Hematopoietic multipotent progenitor cell treated with erythropoietin and hydrocortisone succinate and interleukin-3 and kit ligand, for 17 days (in vitro differentiated cells): ENCODE data around the gene LSM10.

Experiments
- DNase-seq: peaks from one replicate; pipeline ENCODE4 v3.0.0-alpha.2; 2015; ENCODE audit warnings: low spot score

Gene LSM10

DNA sequence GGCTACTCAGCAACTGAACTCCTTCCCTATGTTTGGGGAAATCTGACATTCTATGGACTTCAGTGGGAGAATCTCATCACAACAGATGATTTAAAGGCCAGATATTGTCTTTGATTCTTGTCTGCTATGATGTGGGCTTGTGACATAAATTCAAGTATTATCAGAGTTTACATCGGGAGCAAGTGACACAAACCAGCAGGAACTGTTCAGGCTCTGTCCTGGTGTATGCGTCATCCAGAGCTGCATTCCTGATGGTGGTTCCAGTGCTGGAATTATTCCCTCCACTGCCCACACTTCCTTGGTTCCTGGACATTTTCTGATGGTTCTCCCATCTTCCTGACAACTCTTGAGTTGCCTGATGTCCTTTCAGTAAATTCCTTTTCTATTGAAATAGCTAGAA lies 10.8 kb upstream of the LSM10 start:
- no peak for DNase-seq

DNA sequence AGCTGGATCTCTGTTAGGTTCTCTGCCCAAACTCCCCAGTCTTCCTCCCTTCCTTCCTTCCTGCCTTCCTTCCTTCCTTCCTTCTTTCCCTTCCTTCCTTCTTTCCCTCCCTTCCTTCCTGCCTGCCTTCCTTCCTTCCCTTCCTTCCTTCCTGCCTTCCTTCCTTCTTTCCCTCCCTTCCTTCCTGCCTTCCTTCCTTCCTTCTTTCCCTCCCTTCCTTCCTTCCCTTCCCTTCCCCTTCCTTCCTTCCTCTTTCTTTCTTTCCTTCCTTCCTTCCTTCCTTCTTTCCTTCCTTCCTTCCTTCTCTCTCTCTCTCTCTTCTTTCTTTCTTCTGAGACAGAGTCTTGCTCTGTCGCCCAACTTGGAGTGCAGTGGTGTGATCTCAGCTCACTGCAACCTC lies 8.7 kb upstream of the LSM10 start:
- no peak for DNase-seq

DNA sequence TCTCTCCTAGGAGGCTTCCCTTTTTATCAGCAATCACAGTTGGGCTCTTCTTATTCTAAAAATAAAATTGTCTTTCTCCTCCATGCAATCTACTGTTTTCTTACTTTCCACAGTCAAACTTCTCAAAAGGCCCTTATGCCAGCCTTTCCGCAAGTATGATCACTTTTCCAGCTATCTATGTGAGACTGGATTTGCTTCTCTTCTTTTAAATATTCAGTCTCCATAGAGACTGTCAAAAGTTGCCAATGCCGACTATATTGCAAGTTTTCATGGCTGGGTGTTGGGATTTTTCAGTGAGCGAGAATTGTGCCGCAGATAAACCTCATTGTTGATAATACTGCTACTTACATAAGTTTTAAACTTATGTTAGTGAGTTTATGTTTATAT lies 4.8 kb upstream of the LSM10 start:
- no peak for DNase-seq

DNA sequence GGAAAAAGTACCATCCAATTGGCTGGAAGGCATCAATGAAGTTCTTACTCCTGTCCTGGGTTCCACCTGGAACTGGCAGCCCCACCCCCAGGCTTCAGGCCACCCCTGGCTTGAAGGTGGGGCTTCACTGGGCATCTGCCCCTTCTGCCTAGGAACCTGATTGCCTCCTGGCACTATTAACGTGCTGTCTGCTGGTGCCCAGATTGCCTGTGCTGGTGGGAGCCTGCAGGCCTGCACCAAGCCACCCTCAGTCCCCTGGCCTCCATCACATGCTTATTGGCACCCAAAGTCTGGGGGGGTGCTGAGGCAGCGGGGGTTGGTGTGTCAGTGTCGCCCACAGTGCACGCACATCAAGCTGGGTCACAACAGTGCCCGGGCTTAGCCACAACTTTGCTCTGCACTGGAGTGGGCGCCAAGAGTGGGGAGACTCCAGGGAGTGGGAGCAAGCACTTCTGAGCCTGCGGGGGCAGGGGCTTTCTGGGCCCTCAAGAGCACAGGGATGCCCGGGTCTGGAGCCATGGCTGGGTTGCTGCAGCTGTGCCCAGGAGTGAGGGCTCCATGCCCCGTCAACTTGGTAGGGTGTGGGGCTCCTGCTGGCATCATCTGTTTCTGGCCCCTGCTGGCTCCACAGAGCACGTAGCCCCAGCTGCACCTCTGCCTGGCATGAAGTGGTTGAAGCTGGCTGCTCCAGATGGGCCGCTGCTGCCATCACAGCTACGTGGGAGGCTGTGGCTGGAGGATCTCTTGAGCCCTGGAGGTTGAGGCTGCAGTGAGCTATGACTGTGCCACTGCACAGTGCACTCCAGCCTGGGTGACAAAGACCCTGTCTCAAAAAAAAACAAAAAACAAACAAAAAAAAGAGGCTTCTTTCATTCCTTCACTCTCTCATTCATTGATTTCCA lies 4.1 kb upstream of the LSM10 start:
- DNase-seq = no peak

DNA sequence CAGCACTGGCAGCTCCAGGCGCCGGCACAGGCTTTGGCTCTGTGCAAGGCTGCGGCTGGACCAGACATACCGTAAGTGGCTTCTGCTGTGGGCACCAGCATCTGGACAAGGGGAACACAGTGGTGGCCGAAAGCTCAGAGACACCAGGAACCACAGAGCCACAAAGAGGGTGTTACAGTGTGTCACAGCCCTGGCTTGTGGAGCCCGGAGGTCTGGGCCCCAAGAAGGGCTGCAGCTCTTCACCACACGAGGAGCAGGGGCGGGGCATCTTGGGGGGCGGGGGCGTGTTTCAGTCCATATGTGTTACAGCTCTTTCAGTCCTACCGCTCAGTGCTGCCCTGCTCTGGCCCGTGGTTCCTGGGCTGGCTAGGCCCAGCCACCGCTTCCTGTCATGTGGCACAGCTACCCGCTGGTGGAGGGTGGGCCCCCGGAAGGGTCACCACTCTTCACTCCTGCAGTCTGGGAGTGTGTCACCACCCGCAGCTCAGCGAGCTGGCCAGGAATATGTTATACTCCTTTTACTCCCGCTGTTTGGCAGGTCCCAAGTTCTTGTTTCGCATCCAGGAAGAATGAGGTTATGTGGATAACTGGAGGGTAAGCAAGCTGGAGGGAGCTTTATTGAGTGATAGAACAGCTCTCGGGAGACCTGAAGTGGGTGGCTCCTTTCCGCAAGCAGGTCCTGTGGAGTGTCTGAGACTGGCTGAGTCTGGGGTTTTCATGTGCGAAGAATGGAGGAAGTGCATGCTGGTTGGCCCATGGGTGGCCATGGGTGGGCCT lies 3.3 kb upstream of the LSM10 start:
- DNase-seq = peak; percentile 47

DNA sequence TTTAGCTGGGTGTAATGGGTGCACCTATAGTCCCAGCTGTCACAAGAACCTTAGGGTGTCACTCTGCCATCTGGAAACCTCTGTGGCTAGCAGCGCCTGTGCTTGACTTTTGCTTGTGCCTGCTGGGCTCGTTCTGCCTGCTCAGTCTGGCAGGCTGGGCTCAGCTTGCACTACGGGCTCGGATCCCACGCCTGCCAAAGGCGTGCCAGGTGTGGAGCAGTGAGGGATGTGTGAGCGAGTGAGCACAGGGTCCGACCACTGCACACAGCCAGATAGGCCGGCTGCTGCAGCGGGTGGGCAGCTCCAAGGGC lies 2.8 kb upstream of the LSM10 start:
- DNase-seq = no peak

DNA sequence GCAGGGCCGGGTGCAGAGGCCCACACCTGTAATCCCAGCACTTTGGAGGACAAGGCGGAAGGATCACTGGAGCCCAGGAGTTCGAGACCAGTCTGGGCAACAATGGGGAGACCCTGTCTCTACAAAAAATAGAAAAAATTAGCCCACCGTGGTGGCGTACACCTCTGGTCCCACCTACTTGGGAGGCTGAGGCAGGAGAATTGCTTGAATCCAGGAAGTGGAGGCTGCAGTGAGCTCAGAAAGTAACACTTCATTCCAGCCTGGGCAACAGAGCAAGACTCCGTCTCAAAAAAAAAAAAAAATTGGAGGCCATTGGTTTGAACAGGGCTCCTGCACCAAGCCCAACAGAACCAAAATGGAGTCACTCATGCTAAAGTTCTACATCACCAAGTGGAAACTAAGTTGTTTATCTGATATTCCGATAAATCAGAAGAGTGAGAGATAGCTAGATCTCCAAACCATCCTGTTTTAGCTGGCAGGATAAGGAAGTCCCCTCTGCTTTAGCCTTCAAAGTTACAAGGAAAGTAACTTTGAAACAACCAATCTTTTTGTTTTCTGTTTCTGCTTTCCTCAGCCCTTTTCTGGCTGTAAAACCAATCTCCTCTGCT lies 766 bp upstream of the LSM10 start:
- no peak for DNase-seq

DNA sequence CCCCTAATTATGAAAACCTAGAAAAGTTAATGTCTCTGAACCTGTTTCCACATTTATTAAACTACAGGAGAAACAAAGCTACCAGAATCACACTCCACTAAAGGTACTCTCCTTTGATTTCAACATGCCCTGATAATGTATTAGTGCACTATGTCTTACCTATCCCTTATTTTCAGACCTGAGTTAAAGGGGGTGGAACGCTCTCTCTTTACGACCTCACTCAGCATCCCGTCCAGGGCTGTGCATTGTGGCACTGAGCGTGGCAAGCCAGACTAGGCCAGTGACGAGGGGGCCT lies 678 bp downstream of the LSM10 start:
- DNase-seq = no peak

DNA sequence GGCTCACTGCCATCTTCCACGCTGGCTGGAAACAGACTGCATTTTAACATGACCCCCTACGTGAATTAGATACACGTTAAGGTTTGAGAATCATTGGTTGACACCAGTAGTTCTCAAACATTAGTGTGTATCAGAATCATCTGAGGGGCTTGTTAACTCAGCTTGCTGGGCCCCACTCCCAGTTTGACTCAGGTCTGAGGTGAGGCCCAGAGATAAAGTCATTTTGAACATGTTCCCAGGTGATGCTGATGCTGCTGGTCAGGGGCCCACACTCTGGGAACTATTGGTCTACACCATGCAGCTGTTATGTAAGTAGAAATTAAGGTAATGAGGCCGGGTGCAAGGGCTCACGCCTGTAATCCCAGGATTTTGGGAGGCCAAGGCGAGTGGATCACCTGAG lies 1.3 kb downstream of the LSM10 start:
- DNase-seq = no peak

DNA sequence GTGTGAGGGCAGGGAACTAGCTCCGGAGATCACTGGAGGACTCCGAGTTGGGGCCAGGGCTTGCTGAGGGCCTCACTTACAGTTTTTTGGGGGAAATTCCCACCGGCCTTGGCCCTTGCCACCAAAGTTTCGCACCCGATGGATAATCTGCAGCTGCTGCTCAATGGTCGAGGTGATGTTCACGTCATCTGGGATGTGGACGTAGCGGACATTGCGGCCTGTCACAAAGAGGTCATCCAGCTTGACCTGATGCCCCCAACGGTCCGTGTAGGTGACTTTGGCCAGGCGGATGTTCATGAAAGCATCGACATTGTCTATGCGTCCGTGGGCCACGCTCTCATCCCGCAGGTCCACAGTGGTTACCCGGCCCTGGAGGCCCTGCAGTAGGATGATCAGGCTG lies 4.0 kb downstream of the LSM10 start:
- DNase-seq = no peak

DNA sequence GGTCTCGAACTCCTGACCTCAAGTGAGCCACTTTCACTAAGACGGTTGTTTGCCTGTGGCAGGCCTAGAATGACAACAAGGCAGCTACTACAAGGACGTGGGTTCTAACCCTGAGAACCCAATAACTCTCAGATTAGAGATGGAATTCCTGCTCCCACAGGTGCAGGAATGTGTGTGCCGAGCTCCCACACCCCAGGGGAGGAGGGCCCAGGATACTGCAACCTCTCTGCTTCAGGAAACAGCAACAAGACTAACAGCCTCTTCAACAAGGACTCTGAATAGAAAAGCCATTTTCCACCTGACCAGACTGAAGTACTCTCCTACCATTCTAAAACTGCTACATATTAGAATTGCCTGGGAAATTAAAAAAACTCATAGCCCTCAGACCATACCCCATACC lies 4.9 kb downstream of the LSM10 start:
- no peak for DNase-seq

DNA sequence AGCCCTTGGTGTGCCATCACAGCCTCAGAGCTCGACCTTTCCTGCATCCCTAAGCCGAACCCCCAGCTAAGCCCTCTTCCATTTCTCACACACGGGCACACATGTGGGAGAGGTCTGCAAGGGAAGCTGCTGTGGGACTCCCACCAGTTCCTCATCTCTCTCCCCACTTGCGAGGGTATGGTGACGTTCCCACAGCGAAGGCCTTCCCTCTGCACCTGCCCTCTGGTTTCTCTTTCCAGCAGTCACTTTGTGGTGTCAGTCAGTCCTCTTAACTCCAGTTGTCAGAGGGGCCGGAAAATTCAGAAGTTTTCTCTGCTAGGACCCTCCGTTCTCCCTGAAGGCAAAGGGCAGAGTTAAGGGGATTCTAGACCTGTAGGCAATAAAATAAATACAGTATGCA lies 6.4 kb downstream of the LSM10 start:
- no peak for DNase-seq

DNA sequence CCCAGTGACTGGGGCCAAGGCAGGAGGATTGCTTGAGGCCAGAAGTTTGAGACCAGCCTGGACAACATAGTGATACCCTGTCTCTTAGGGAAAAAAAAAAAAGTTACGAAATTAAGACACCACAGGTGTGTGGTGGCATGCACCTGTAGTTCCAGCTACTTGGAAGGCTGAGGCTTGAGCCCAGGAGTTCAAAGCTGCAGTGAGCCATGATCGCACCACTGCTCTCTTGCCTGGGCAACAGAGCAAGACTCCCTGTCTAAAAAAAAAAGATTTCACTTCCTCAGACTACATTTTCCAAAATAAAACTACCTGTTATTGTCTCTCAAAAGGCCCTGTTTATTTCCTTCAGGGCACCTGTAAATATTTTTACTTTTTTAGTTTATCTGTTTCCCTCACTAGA lies 7.3 kb downstream of the LSM10 start:
- no peak for DNase-seq

DNA sequence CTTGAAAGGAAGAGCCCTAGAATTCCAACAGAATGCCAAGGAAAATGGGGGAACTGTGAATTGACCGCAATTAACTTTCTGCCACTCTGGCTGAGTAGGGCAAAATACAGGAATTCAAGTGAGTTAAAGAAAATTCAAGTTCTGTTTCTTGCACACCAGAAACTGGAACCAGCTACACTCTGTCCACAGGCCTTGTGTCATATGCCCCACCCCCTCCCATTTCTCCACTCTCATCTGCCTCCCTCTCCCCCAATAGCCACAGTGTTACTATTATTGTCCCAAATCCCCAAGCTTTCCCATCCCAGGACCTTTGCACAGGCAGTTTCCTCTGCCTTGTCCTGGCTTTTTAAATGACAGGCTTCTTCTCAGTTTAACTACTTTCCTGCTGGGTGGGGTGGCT lies 7.7 kb downstream of the LSM10 start:
- no peak for DNase-seq

DNA sequence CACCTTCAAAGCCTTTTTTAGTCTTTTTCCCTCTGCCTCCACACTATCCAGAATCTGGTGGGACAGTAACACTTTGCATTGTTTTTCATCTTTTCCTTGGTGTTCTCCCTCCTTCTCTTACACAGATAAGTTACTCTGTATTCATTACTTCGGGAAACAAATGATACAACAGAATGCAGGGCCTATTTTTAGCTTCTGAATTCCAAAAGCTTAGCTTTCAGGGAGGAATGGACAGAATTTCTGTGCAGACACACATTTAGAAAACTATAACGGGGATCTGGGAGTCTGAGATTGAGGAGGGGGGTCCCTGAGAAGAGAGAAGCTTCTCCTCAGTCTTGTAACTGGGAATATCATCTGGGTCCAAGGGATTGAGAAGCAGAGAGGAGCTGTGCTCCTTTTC lies 8.4 kb downstream of the LSM10 start:
- DNase-seq = no peak

DNA sequence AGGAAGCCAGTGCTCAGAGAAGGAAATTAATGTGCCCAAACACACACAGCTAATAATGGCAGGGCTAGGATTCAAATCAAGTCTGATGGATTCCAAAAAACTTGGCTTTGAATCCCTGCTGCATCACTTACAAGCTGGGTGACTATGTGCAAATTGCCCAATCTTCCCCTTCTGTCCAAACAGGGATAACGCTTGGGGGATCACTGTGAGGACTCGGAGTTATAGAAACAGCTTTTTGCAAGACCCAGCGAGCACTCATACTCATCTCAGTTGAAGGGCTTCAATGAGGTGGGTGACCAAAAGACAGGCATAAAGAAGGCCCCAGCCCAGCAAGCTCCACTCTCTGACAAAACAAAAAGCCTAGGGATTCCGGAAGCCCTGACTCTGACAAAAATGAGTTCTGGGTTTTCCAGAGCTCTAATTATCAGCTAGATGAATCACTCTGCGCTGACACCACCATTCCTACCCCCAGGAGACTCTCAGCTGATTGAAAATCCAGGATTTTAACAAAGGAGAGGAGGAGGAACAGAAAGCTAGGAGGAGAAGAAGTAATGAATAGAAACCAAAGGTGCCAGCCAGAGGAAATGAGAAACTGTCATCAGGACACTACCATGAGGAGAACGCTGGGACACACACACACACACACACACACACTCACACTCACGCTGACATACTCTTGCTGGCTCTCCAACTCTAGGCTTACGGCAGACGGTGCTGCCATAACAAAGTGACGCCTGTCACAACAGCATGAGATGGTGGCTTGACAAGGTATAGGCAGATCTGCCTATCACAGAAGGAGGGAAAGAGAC lies 10.4 kb downstream of the LSM10 start:
- DNase-seq = no peak

DNA sequence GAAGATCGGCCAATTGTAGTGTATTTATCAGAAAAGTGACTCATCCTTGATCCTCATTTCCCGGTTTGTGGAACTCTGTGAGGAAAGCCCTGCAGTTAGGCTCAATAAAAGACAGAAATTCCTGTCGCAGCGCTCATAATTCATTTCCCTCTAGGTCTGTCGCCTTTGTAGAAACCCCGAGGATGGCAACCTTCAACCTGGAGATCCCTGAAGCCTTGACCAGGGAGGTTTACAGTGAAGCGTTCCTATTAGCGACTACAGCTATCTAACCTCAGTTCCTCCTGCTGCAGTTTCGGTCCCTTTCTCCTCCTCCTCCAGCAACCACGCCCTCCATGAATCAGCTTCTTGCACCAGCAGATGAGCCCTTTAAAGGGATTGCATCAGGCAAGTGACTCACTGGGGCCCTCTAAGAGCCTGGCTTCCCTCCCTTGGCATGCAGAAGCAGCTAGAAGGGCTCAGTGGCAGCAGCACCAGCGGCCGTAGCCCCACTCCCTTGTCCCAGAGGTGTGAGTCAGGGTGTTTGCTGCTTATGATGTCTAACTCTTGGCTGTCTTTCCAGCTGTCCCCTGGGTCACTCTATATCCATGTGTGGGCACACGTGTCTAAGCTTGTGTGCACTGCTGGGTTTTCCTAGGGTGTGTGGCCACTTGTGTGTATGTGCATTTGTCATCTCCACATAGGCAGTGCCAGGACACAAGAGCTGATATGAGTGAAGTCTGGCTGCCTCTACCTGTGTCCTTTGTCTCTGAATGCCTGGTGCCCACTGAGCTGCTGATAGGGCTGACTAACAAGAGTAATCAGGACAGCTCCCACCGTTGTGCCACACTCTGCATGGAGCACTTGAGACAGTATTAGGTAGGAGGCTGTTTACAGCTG lies 11.2 kb downstream of the LSM10 start:
- DNase-seq = peak; percentile 99

DNA sequence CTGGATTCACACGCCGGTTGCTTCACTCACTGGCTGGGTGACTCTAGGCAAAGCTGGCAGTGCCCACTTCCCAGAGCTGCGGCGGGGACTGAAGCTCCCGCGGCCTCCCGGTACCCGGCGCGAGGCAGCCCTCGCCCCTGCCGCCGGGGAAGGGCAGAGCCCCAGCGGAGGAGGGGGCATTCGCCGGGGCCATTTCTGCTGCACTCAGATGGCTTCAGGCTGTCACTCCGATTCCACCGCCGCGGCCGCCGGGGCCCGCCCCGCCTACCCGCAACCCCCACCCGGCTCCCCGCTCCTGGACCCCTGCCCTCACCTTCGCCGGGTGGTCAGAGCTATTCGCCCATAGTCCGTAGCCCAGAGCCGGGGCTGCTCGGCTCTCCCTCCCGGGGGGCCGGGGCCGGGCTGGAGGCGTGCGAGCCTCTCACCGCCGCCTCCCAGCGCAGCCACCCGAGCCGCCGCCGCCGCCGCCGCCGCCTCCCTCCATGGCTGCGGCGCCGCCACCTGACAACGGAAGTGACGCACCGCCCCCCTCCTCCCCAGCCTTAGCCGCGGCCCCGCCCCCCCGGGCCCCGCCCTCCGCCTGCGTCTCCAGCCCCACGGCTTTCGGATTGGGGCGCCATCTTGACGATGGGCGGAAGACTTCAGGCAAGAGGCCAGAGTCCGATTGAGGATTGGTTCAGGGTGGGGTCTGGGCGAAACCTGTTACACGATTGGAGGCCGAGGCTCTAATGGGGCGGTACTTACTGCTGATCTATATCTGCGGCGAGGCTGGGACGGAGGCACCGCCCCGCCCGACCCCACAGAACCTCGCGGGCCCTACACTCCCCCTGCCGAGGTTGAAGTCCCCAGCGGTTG lies 12.1 kb downstream of the LSM10 start, which contains the start of gene STK40:
Gene STK40 (minus strand): TSS at position 515 of the 855 bp plus-strand sequence. CDS start 24,592 bp downstream, outside the sequence.
- DNase-seq = peak; percentile 99

DNA sequence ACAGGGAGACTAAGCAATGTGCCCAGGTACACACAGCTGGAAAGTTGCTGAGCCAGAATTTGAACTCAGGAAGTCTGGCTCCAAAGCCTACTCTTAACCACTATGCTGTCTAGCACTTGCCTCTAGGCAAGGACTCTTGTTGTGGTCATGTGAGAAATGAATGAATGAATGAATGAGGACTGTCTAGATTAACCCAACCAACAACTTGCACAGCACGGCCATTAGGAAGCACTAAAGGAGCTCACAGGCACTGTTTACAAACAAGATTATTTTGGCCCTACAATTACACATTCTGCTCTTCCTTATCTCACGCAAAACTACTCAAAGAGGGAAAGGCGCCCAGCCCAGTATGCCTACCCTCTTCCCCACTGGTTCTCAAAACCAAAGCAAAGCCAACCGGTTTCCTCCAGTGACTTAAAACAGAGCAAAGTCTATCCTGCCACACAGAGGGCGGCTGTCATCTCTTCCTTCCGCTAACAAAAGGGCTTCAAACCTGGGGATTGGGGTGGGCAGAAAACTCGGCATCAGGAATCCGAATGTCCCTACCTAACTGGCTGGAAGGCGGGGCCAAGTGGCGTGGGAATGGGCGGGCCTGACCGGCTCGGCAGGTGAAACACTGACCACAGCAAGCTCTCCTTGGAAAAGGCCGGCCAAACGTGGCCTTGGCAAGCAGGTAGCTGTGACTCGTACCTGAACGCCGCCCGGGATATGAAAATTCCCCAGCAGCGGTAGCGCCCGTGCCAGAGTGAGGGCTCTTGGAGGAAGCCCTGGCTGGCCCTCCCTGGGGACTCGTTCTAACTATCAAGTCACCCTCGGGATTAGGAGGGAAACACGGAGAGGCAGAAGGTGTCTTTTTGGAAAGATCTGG lies 12.9 kb downstream of the LSM10 start:
- peak; percentile 76 for DNase-seq
